SK-N-SH (cell line): Measurements from ENCODE around the gene ABLIM1. TPM values are rescaled to one million over a fixed set of nuclear protein-coding genes. Genes with fewer than 3 reads are reported as not detected.

Experiments
- CTCF ChIA-PET: fragments of 300-600, 350-600 bp; formaldehyde crosslinking; extraction: SDS; loops from one replicate; lab custom pipeline; 2021; lab: Yijun Ruan, JAX
- POLR2A ChIA-PET: fragments of 350-600 bp; sonication (Branson Sonifier 250); formaldehyde crosslinking; extraction: SDS; loops from one replicate; lab custom pipeline; 2020; ENCODE audit warnings: antibody characterized with exemption, inconsistent platforms; lab: Yijun Ruan, JAX
- DNase-seq: peaks from one replicate; pipeline ENCODE4 v3.0.0; 2012
- H2AFZ ChIP-seq: fragments of 200-600 bp; sonication (generic); 2 replicates; pipeline ENCODE4 v1.8.1; 2016; ENCODE audit warnings: antibody characterized with exemption, mild to moderate bottlenecking, low read depth
- H3F3A ChIP-seq: fragments of 200-600 bp; sonication (generic); replicated peaks from 2 replicates; pipeline ENCODE3; 2016; ENCODE audit warnings: antibody characterized with exemption, mild to moderate bottlenecking; ENCODE audit not compliant: insufficient read depth
- H3K27ac ChIP-seq, 2 experiments: fragments of 200-500 bp in 1 of 2; fragments of 200-600 bp in 1 of 2; sonication (Bioruptor generic) in 1 of 2; sonication (generic), shearing (Covaris generic) in 1 of 2; 2 replicates each; pipeline versions ENCODE4 v1.5.1 to v1.6.1; 2014 to 2016; ENCODE audit warnings: low read depth in 2 of 2, inconsistent platforms in 1 of 2, low read length in 1 of 2, mild to moderate bottlenecking in 1 of 2, mixed read lengths in 1 of 2
- H3K27me3 ChIP-seq: fragments of 200-600 bp; sonication (generic), shearing (Covaris generic); 2 replicates; pipeline ENCODE4 v1.6.1; 2016; ENCODE audit warnings: mixed run types; ENCODE audit not compliant: insufficient read depth
- H3K36me3 ChIP-seq, 2 experiments: fragments of 200-500 bp in 1 of 2; fragments of 200-600 bp in 1 of 2; sonication (Bioruptor generic) in 1 of 2; sonication (generic) in 1 of 2; replicated peaks in 1 of 2; 2 replicates each; pipeline versions ENCODE3 to v1.5.1; 2014 to 2016; ENCODE audit warnings: low read length in 1 of 2, mild to moderate bottlenecking in 1 of 2; ENCODE audit not compliant: insufficient read depth in 2 of 2, control insufficient read depth in 1 of 2
- H3K4me1 ChIP-seq, 2 experiments: fragments of 200-500 bp in 1 of 2; fragments of 200-600 bp in 1 of 2; sonication (Bioruptor generic) in 1 of 2; sonication (generic), shearing (Covaris generic) in 1 of 2; 2 replicates each; pipeline versions ENCODE4 v1.5.1 to v1.6.1; 2014 to 2016; ENCODE audit warnings: low read depth in 1 of 2, low read length in 1 of 2, mixed run types in 1 of 2; ENCODE audit not compliant: insufficient read depth in 2 of 2, control insufficient read depth in 1 of 2
- H3K4me2 ChIP-seq: fragments of 200-600 bp; sonication (generic), shearing (Covaris generic); 2 replicates; pipeline ENCODE4 v1.6.1; 2017; ENCODE audit warnings: mixed run types
- H3K4me3 ChIP-seq, 2 experiments: fragments of 200-500 bp in 1 of 2; fragments of 200-600 bp in 1 of 2; sonication (Bioruptor generic) in 1 of 2; sonication (generic), shearing (Covaris generic) in 1 of 2; 2 replicates each; pipeline versions ENCODE4 v1.5.1 to v1.8.1; 2014 to 2016; ENCODE audit warnings: low read depth in 2 of 2, inconsistent platforms in 1 of 2, low read length in 1 of 2, mild to moderate bottlenecking in 1 of 2, mixed read lengths in 1 of 2, moderate library complexity in 1 of 2
- H3K79me2 ChIP-seq: fragments of 200-600 bp; sonication (generic); 2 replicates; pipeline ENCODE4 v1.8.1; 2017; ENCODE audit warnings: mild to moderate bottlenecking; ENCODE audit not compliant: insufficient read depth
- H3K9ac ChIP-seq: fragments of 200-600 bp; sonication (generic); 2 replicates; pipeline ENCODE4 v1.6.1; 2017; ENCODE audit warnings: mixed run types
- H3K9me2 ChIP-seq: fragments of 200-600 bp; sonication (generic); 2 replicates; pipeline ENCODE4 v1.6.1; 2017; ENCODE audit warnings: mixed run types
- H3K9me3 ChIP-seq: fragments of 200-600 bp; sonication (generic); 2 replicates; pipeline ENCODE4 v1.6.1; 2017; ENCODE audit warnings: mixed run types, mild to moderate bottlenecking, moderate library complexity
- H4K20me1 ChIP-seq: fragments of 200-600 bp; sonication (generic); 2 replicates; pipeline ENCODE4 v1.6.1; 2017; ENCODE audit warnings: mild to moderate bottlenecking, mixed run types; ENCODE audit not compliant: insufficient read depth
- CTCF ChIP-seq: fragments of 200-600 bp; sonication (generic); IDR thresholded peaks from 2 replicates; pipeline ENCODE4 v1.6.1; 2017; ENCODE audit warnings: antibody characterized with exemption, mild to moderate bottlenecking, moderate library complexity
- FOXJ3 ChIP-seq: sonication (generic); formaldehyde crosslinking; IDR thresholded peaks from 2 replicates; pipeline ENCODE4 v1.5.1; 2020; ENCODE audit warnings: mild to moderate bottlenecking, missing genetic modification reagents
- IRF3 ChIP-seq: fragments of 150-350 bp; IDR thresholded peaks from 2 replicates; pipeline ENCODE4 v1.6.1; 2016; ENCODE audit warnings: mild to moderate bottlenecking, low read depth, low read length
- MEF2A ChIP-seq: IDR thresholded peaks from 2 replicates; pipeline ENCODE4 v1.4.0; 2012; ENCODE audit warnings: low read depth, borderline replicate concordance
- NFIC ChIP-seq: IDR thresholded peaks from 2 replicates; pipeline ENCODE4 v1.4.0; 2012; ENCODE audit warnings: borderline replicate concordance
- POLR2AphosphoS5 ChIP-seq: IDR thresholded peaks from 2 replicates; pipeline ENCODE4 v1.6.1; 2012; ENCODE audit warnings: low read depth, low read length
- RXRA ChIP-seq: IDR thresholded peaks from 2 replicates; pipeline ENCODE4 v1.4.0; 2012; ENCODE audit warnings: low read depth, mild to moderate bottlenecking, borderline replicate concordance
- SIN3A ChIP-seq: IDR thresholded peaks from 2 replicates; pipeline ENCODE4 v1.6.1; 2012; ENCODE audit warnings: low read depth, mild to moderate bottlenecking, low read length, moderate library complexity, borderline replicate concordance
- SMC3 ChIP-seq: IDR thresholded peaks from 2 replicates; pipeline ENCODE4 v1.6.1; 2012; ENCODE audit warnings: low read depth, low read length, improper control_type of control experiment
- TAF1 ChIP-seq: IDR thresholded peaks from 2 replicates; pipeline ENCODE4 v1.6.1; 2012; ENCODE audit warnings: low read depth, mild to moderate bottlenecking, low read length, moderate library complexity, borderline replicate concordance
- TCF12 ChIP-seq: IDR thresholded peaks from 2 replicates; pipeline ENCODE4 v1.4.0; 2012
- USF2 ChIP-seq: fragments of 150-350 bp; IDR thresholded peaks from 2 replicates; pipeline ENCODE4 v1.6.1; 2017; ENCODE audit warnings: antibody characterized with exemption, low read length, low read depth, borderline replicate concordance
- YY1 ChIP-seq: IDR thresholded peaks from 2 replicates; pipeline ENCODE4 v1.4.0; 2012; ENCODE audit warnings: low read depth, mild to moderate bottlenecking
- WGBS: methylation state at CpG from one replicate; pipeline ENCODE4 v1.1.6; 2017; ENCODE audit warnings: low lambda C conversion rate; 5-methylcytosine and 5-hydroxymethylcytosine counted together
- polyA plus RNA-seq, 3 experiments: library from polyadenylated mRNA; depleted of rRNA; stranded (reverse); fragments of >200 nt; gene quantifications; 2 replicates each; pipeline ENCODE4 v1.2.3, GENCODE V29; 2012

Gene ABLIM1
- polyA plus RNA-seq, 1 of the 3 experiments (the other 2 are of a cell fraction), result 16.1 TPM

- no peaks in the 10 kb centered on the region for H3K27me3 ChIP-seq
- no peak for TF ChIP-seq FOXJ3
- no peak for TF ChIP-seq MEF2A
- TF ChIP-seq TAF1, result no peak
- TF ChIP-seq POLR2AphosphoS5, result no peak
- TF ChIP-seq SIN3A, result no peak
- no peak for TF ChIP-seq IRF3
- no peak for TF ChIP-seq CTCF
- TF ChIP-seq USF2, result no peak
- TF ChIP-seq YY1, result no peak
- TF ChIP-seq SMC3, result no peak
- TF ChIP-seq TCF12, result no peak
- TF ChIP-seq, all 33 proteins: peak for 0
- Histone ChIP-seq H3K4me2 (no peak overlapping the region), H3K4me3 (no peak overlapping the region), H2AFZ (no peak overlapping the region), H3K79me2 (no peaks in the 10 kb centered on the region; the same call in 1 of the 2 replicates), H3K9me2 (no peaks in the 10 kb centered on the region), H3K36me3 (no peaks in the 10 kb centered on the region), H3K9me3 (no peaks in the 10 kb centered on the region), H3K27ac (no peak overlapping the region), H3K9ac (no peak overlapping the region), H4K20me1 (no peaks in the 10 kb centered on the region), H3K4me1 (peaks cover 16 to 22% of the 10 kb centered on the region in 2 experiments; a peak in 3 of 4 replicates), H3F3A (peaks cover 15% of the 10 kb centered on the region)
- no peak for DNase-seq
- WGBS, result 97% methylated on average over 5 of the region's 5 CpGs
- ChIA-PET POLR2A (no interaction called here), CTCF (interaction anchor here (0.9 kb wide), 1 partner anchor 29 kb away, joined by 3 read pairs; no protein-coding TSS in a partner anchor)
These were observed 21.5 kb upstream of the ABLIM1 start for GRCh38 chr10:114679552-114679951.

GRCh38 chr10:114678820-114679219, 20.7 kb upstream of the ABLIM1 start:
- DNase-seq, result no peak
- no peaks in the 10 kb centered on the region; the same call in 1 of the 2 replicates for H3K79me2 ChIP-seq
- no peaks in the 10 kb centered on the region for H3K36me3 ChIP-seq
- H3K9ac ChIP-seq, result no peak overlapping the region
- H3K27ac ChIP-seq, result no peak overlapping the region
- no peaks in the 10 kb centered on the region for H3K9me2 ChIP-seq
- no peak overlapping the region for H3K4me2 ChIP-seq
- H3K9me3 ChIP-seq, result no peaks in the 10 kb centered on the region
- H2AFZ ChIP-seq, result no peak overlapping the region
- H3K4me3 ChIP-seq, result no peak overlapping the region
- ChIA-PET POLR2A (no interaction called here), CTCF (no interaction called here)
- peaks cover 16% of the 10 kb centered on the region in 2 experiments; a peak in 3 of 4 replicates for H3K4me1 ChIP-seq
- WGBS, result 78% methylated on average over 2 of the region's 2 CpGs
- H4K20me1 ChIP-seq, result no peaks in the 10 kb centered on the region
- H3K27me3 ChIP-seq, result no peaks in the 10 kb centered on the region
- H3F3A ChIP-seq, result peaks cover 8% of the 10 kb centered on the region
- no peak for TF ChIP-seq NFIC
- 0 out of 2 replicates have a peak, but pooled peaks have one; percentile 6 for TF ChIP-seq RXRA
